SU-DHL-6 (cell line): ENCODE data around the gene CREB5.

Experiments
- H2AFZ ChIP-seq: fragments of 200-600 bp; sonication (generic); 2 replicates; pipeline ENCODE4 v1.6.1; 2014; ENCODE audit warnings: low read depth, mild to moderate bottlenecking, moderate library complexity, mixed read lengths, antibody characterized with exemption, low read length; ENCODE audit not compliant: severe bottlenecking
- H3F3A ChIP-seq: fragments of 200-600 bp; shearing (Covaris generic); 2 replicates; pipeline ENCODE4 v1.6.0; 2016; ENCODE audit warnings: antibody characterized with exemption, mild to moderate bottlenecking; ENCODE audit not compliant: insufficient read depth
- H3K27ac ChIP-seq: fragments of 200-600 bp; sonication (generic); 2 replicates; pipeline ENCODE4 v1.5.1; 2016; ENCODE audit warnings: low read depth, mild to moderate bottlenecking, low read length, moderate library complexity, mixed read lengths
- H3K27me3 ChIP-seq: fragments of 200-600 bp; sonication (generic), shearing (Covaris generic); 2 replicates; pipeline ENCODE4 v1.6.0; 2014; ENCODE audit warnings: mild to moderate bottlenecking, low read length
- H3K36me3 ChIP-seq: fragments of 200-600 bp; sonication (generic); 2 replicates; pipeline ENCODE4 v1.6.1; 2014; ENCODE audit warnings: mild to moderate bottlenecking, low read length, mixed read lengths
- H3K4me2 ChIP-seq: fragments of 300-600, 200-600 bp; shearing (Covaris generic), sonication (generic); 2 replicates; pipeline ENCODE4 v1.6.0; 2014; ENCODE audit warnings: low read length, low read depth, mild to moderate bottlenecking; ENCODE audit not compliant: poor library complexity, severe bottlenecking
- H3K4me3 ChIP-seq: fragments of 200-600 bp; sonication (generic); 2 replicates; pipeline ENCODE4 v1.5.1; 2014; ENCODE audit warnings: antibody characterized with exemption, low read length, mild to moderate bottlenecking, mixed read lengths; ENCODE audit not compliant: insufficient read depth, poor library complexity, severe bottlenecking
- H3K79me2 ChIP-seq: fragments of 200-600 bp; sonication (generic); 2 replicates; pipeline ENCODE4 v1.6.1; 2014; ENCODE audit warnings: mild to moderate bottlenecking, low read length, moderate library complexity; ENCODE audit not compliant: insufficient read depth
- H3K9ac ChIP-seq: fragments of 200-600 bp; sonication (generic); 2 replicates; pipeline ENCODE4 v1.7.0; 2014; ENCODE audit warnings: mild to moderate bottlenecking, low read length
- H3K9me2 ChIP-seq: fragments of 200-600 bp; sonication (generic); replicated peaks from 2 replicates; pipeline ENCODE4 v1.6.1; 2014; ENCODE audit warnings: low read length; ENCODE audit not compliant: insufficient read depth
- H3K9me3 ChIP-seq: fragments of 200-600 bp; sonication (generic); 2 replicates; pipeline ENCODE4 v1.6.1; 2014; ENCODE audit warnings: low read length, mixed read lengths; ENCODE audit not compliant: insufficient read depth
- H4K20me1 ChIP-seq: fragments of 200-600 bp; sonication (generic); 2 replicates; pipeline ENCODE4 v1.6.1; 2014; ENCODE audit warnings: low read depth, mild to moderate bottlenecking, antibody characterized with exemption, low read length, moderate library complexity, mixed read lengths
- CTCF ChIP-seq: fragments of 200-600 bp; sonication (generic); IDR thresholded peaks from one replicate; pipeline ENCODE4 v1.5.1; 2017; ENCODE audit warnings: antibody characterized with exemption, mild to moderate bottlenecking, low read length, moderate library complexity; ENCODE audit not compliant: insufficient read depth, poor library complexity, severe bottlenecking
- EZH2phosphoT487 ChIP-seq: fragments of 200-600 bp; sonication (generic), shearing (Covaris generic); conservative IDR thresholded peaks from 2 replicates; pipeline ENCODE4 v1.6.1; 2018; ENCODE audit warnings: mild to moderate bottlenecking, antibody characterized with exemption, low read length, moderate library complexity, mixed read lengths

The CREB5 gene

DNA sequence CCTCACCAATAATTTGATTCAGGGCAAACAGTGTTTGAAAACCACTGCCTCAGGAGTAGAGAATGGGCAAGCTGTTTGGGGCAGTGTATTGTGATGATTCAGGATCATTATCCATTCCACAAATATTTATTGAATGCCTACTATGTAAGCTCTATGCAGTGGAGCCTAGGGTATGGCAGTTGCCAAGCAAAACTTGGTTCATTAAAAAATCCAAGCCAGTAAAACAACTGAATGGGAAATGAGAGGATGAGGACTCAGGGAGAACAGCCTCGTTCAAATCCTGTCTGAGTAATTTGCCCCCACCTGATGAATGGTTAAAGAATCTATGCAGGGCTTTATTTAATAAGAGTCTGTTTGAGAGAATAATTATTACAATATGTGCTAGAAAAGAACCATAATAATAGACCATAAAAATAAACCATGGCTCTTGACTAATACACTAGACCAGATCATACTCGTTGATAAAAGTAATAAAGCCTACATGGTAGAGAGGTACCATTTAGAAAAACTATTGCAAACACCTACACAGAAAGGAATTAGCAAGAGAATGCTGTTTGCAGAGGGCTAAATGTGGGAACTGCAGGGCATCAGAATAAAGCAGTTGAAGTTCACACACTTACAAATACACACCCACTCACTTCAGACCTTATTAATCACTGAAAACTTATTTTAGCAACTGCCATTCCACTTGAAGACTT lies 71.7 kb downstream of the CREB5 start:
- no peaks in the 10 kb centered on the region for H3K9me2 ChIP-seq
- H3K9ac ChIP-seq, result no peak overlapping the region
- H3K9me3 ChIP-seq, result no peaks in the 10 kb centered on the region
- TF ChIP-seq EZH2phosphoT487 (no peak), CTCF (no peak)
- H3K4me3 ChIP-seq, result no peak overlapping the region
- no peak overlapping the region for H3K4me2 ChIP-seq
- no peaks in the 10 kb centered on the region for H4K20me1 ChIP-seq
- H3K27ac ChIP-seq, result no peak overlapping the region
- no peaks in the 10 kb centered on the region for H3F3A ChIP-seq
- no peaks in the 10 kb centered on the region for H3K79me2 ChIP-seq
- no peaks in the 10 kb centered on the region for H3K36me3 ChIP-seq
- no peak overlapping the region for H2AFZ ChIP-seq
- no peaks in the 10 kb centered on the region for H3K27me3 ChIP-seq

DNA sequence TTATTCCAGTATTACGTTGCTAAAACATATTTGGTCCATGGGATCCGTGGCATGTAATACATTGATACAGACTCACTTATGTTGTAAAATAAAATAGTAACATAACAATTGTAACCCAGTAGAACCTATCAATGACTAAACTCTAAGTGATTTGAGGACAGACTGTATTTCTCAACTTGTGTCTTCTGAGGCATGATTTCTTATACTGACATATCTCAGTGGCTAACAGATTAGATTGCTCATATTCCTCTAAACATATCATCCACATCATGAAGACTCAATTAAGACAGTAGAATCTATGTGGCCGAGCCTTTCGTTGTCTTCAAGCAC lies 72.3 kb downstream of the CREB5 start:
- H4K20me1 ChIP-seq, result no peaks in the 10 kb centered on the region
- no peaks in the 10 kb centered on the region for H3K9me3 ChIP-seq
- no peaks in the 10 kb centered on the region for H3K79me2 ChIP-seq
- H3K9me2 ChIP-seq, result no peaks in the 10 kb centered on the region
- H3K9ac ChIP-seq, result no peak overlapping the region
- no peak overlapping the region for H3K4me3 ChIP-seq
- H3K4me2 ChIP-seq, result no peak overlapping the region
- H3K27me3 ChIP-seq, result no peaks in the 10 kb centered on the region
- H3K27ac ChIP-seq, result no peak overlapping the region
- H2AFZ ChIP-seq, result no peak overlapping the region
- no peaks in the 10 kb centered on the region for H3F3A ChIP-seq
- no peaks in the 10 kb centered on the region for H3K36me3 ChIP-seq
- TF ChIP-seq CTCF, result no peak
- no peak for TF ChIP-seq EZH2phosphoT487

DNA sequence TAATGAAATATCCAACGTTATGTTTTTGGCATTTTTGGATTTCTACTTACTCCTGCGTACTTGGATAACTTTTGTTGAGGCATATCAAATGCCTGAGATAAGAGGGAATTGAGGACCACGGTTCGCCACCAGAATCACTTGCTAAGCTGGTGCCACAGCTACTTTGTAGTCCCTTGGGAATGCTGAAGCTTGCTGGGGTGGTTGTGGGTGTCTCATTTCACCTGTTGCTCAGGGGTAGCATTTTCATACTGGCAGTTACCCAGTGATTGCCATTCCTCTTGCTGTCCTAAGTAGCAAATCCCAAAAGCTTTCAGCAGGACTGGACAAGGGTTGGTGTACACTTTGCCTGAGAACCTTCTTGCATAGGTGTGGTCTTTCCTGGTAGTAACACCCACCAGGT lies 75.2 kb downstream of the CREB5 start:
- no peaks in the 10 kb centered on the region for H3K79me2 ChIP-seq
- TF ChIP-seq EZH2phosphoT487, result no peak
- no peak for TF ChIP-seq CTCF
- no peak overlapping the region for H3K27ac ChIP-seq
- no peak overlapping the region for H3K9ac ChIP-seq
- no peak overlapping the region for H3K4me3 ChIP-seq
- no peak overlapping the region for H3K4me2 ChIP-seq
- no peaks in the 10 kb centered on the region for H3K9me3 ChIP-seq
- H3F3A ChIP-seq, result no peaks in the 10 kb centered on the region
- H2AFZ ChIP-seq, result no peak overlapping the region
- no peaks in the 10 kb centered on the region for H4K20me1 ChIP-seq
- no peaks in the 10 kb centered on the region for H3K36me3 ChIP-seq
- no peaks in the 10 kb centered on the region for H3K9me2 ChIP-seq
- no peaks in the 10 kb centered on the region for H3K27me3 ChIP-seq
